Stomach (tissue), 4 donors: ENCODE results near the gene DCDC2B.
A peak's percentile ranks its signal among the peaks of the same experiment; 100 is the strongest.

Experiments used
- EP300 ChIP-seq: sonication (generic); formaldehyde crosslinking; IDR thresholded peaks from one replicate; pipeline ENCODE4 v1.6.1; 2017; ENCODE audit warnings: antibody characterized with exemption
- POLR2A ChIP-seq, 4 donors: fragments of 450-650 bp; IDR thresholded peaks; one replicate each; pipeline ENCODE4 v1.6.1; 2016; ENCODE audit warnings: antibody characterized with exemption in 4 of 4, control low read depth in 2 of 4, mild to moderate bottlenecking in 1 of 4, moderate library complexity in 1 of 4
- POLR2AphosphoS5 ChIP-seq, 3 donors: sonication (generic); formaldehyde crosslinking; IDR thresholded peaks; one replicate each; pipeline ENCODE4 v1.6.1; 2016; ENCODE audit warnings: antibody characterized with exemption in 3 of 3
- TF ChIP-seq, protein P1 (sequence below), 7 experiments: fragments of 450-650 bp in 4 of 7; fragments of 200-600 bp in 3 of 7; sonication (generic) in 3 of 7; IDR thresholded peaks; one replicate each; pipeline ENCODE4 v1.5.1; 2016 to 2019; ENCODE audit warnings: antibody characterized with exemption in 7 of 7, control low read depth in 2 of 7, mild to moderate bottlenecking in 1 of 7

DNA sequence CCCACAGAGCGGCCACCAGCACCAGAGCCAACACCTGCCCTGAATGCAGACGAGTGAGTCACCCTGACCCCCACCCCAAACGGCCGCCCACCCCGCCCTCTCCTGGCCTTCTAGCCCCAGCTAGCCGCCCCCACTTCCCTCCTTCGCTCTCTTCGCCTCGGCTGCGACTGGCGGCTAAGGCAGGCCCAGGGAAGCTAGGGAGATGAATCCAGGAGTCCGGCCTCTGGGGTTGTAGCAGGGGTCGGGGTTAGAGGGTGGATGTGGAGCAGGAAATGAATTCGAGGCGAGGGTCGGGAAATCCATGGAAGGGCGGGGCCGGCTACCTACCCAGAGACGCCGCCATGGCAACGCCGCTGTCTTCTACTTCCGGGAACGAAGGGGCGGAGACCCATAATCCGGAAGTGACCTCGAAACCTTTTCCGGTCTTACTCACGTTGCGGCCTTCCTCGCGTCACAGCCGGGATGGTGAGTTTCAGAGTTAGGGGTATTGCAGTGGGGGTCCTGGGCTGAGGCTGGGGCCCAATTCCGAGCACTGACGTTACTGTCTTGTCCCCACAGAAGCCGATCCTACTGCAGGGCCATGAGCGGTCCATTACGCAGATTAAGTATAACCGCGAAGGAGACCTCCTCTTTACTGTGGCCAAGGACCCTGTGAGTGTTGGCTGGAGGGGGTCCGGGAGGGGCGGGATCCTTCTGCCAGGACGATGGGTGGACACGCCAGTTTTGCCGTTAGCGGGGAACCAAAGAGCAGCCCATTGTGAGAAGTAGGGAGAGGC, 13.3 kb downstream of the DCDC2B start, which contains the start of the genes EIF3I and TMEM234:
- TF ChIP-seq, protein P1, sequence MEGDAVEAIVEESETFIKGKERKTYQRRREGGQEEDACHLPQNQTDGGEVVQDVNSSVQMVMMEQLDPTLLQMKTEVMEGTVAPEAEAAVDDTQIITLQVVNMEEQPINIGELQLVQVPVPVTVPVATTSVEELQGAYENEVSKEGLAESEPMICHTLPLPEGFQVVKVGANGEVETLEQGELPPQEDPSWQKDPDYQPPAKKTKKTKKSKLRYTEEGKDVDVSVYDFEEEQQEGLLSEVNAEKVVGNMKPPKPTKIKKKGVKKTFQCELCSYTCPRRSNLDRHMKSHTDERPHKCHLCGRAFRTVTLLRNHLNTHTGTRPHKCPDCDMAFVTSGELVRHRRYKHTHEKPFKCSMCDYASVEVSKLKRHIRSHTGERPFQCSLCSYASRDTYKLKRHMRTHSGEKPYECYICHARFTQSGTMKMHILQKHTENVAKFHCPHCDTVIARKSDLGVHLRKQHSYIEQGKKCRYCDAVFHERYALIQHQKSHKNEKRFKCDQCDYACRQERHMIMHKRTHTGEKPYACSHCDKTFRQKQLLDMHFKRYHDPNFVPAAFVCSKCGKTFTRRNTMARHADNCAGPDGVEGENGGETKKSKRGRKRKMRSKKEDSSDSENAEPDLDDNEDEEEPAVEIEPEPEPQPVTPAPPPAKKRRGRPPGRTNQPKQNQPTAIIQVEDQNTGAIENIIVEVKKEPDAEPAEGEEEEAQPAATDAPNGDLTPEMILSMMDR (IDR thresholded peaks at IDR 0.05) = no peak
- TF ChIP-seq POLR2A (IDR thresholded peaks at IDR 0.05) (peak in 2 of 4 donors; percentile 43 to 66), EP300 (no peak), POLR2AphosphoS5 (IDR thresholded peaks at IDR 0.05) (peak; percentile 89 to 96 (median 90))
